H1 (cell line): ENCODE data around the gene CCDC18. TPM values are rescaled to one million over a fixed set of nuclear protein-coding genes. Genes with fewer than 3 reads are reported as not detected.

ENCODE experiments used
- CTCF ChIA-PET: fragments of 300-600 bp; sonication (Branson Sonifier 250); formaldehyde crosslinking; loops from one replicate; lab custom pipeline; 2021; ENCODE audit not compliant: partially characterized antibody; lab: Charles Lee
- POLR2A ChIA-PET: fragments of 300-600 bp; sonication (Branson Sonifier 250); formaldehyde crosslinking; loops from one replicate; lab custom pipeline; 2021; ENCODE audit warnings: inconsistent platforms; ENCODE audit not compliant: partially characterized antibody; lab: Charles Lee
- DNase-seq, 2 experiments: peaks; one replicate each; pipeline versions ENCODE4 v3.0.0 to v3.0.0-alpha.2; 2010 to 2022; ENCODE audit warnings: low spot score in 2 of 2, low read depth in 1 of 2, mixed read lengths in 1 of 2
- FAIRE-seq: peaks from 2 replicates; lab custom pipeline; 2011; peaks lifted over from hg19 to GRCh38; lab: Jason Lieb, UNC
- H2AFZ ChIP-seq: 2 replicates; pipeline ENCODE4 v1.8.1; 2012; ENCODE audit warnings: low read length, inconsistent platforms
- H2AK5ac ChIP-seq: 2 replicates; pipeline ENCODE4 v1.6.1; 2013; ENCODE audit warnings: low read depth, low read length
- H2BK120ac ChIP-seq: replicated peaks from 2 replicates; pipeline ENCODE3; 2013; ENCODE audit warnings: low read depth, low read length, inconsistent platforms
- H2BK12ac ChIP-seq: 2 replicates; pipeline ENCODE4 v1.6.1; 2013; ENCODE audit warnings: low read depth, low read length
- H2BK15ac ChIP-seq: 2 replicates; pipeline ENCODE4 v1.6.1; 2013; ENCODE audit warnings: low read length
- H2BK20ac ChIP-seq: 2 replicates; pipeline ENCODE4 v1.6.1; 2013; ENCODE audit warnings: low read length
- H2BK5ac ChIP-seq: 2 replicates; pipeline ENCODE4 v1.6.1; 2013; ENCODE audit warnings: low read depth, low read length
- H3K14ac ChIP-seq: 2 replicates; pipeline ENCODE4 v1.6.1; 2013; ENCODE audit warnings: inconsistent platforms; ENCODE audit not compliant: insufficient read length
- H3K18ac ChIP-seq: 2 replicates; pipeline ENCODE4 v1.6.1; 2013; ENCODE audit warnings: low read length; ENCODE audit errors: extremely low read depth
- H3K23ac ChIP-seq: 2 replicates; pipeline ENCODE4 v1.6.1; 2013; ENCODE audit warnings: inconsistent platforms; ENCODE audit not compliant: insufficient read length
- H3K23me2 ChIP-seq: 2 replicates; pipeline ENCODE4 v1.6.1; 2013; ENCODE audit warnings: low read depth, low read length
- H3K27ac ChIP-seq: 2 replicates; pipeline ENCODE4 v1.6.1; 2011; ENCODE audit warnings: low read depth, low read length, inconsistent platforms
- H3K27me3 ChIP-seq, 4 experiments: replicated peaks in 1 of 4; 1 replicate in 1 of 4; 2 replicates in 3 of 4; pipeline versions ENCODE4 v1.6.1 to v1.8.1; 2011 to 2013; ENCODE audit warnings: low read length in 3 of 4, mild to moderate bottlenecking in 3 of 4, inconsistent platforms in 2 of 4, mixed read lengths in 2 of 4, moderate library complexity in 1 of 4; ENCODE audit not compliant: control insufficient read depth in 3 of 4, insufficient read depth in 3 of 4; ENCODE audit errors: extremely low read depth in 1 of 4
- H3K36me3 ChIP-seq, 4 experiments: 2 replicates each; pipeline versions ENCODE4 v1.6.1 to v1.8.1; 2011 to 2013; ENCODE audit warnings: mild to moderate bottlenecking in 4 of 4, low read length in 3 of 4, moderate library complexity in 2 of 4, control low read depth in 1 of 4, inconsistent platforms in 1 of 4; ENCODE audit not compliant: insufficient read depth in 4 of 4, control insufficient read depth in 2 of 4
- H3K4ac ChIP-seq: replicated peaks from 2 replicates; pipeline ENCODE3; 2013; ENCODE audit warnings: low read length, low read depth, mixed read lengths, inconsistent platforms; ENCODE audit not compliant: insufficient read length
- H3K4me1 ChIP-seq, 4 experiments: replicated peaks in 1 of 4; 1 replicate in 1 of 4; 2 replicates in 3 of 4; pipeline versions ENCODE4 v1.6.1 to v1.8.1; 2011 to 2013; ENCODE audit warnings: low read length in 3 of 4, inconsistent platforms in 2 of 4, mixed read lengths in 1 of 4; ENCODE audit not compliant: insufficient read depth in 4 of 4, control insufficient read depth in 3 of 4
- H3K4me2 ChIP-seq, 2 experiments: 2 replicates each; pipeline versions ENCODE4 v1.6.1 to v1.8.1; 2011 to 2013; ENCODE audit warnings: low read depth in 2 of 2, low read length in 2 of 2, control low read depth in 1 of 2, inconsistent platforms in 1 of 2, mild to moderate bottlenecking in 1 of 2; ENCODE audit not compliant: insufficient read depth in 1 of 2
- H3K4me3 ChIP-seq, 4 experiments: fragments of 200-600, 300-600 bp in 1 of 4; sonication (generic), shearing (Covaris generic), sonication (Bioruptor Twin) in 1 of 4; 2 replicates each; pipeline versions ENCODE4 v1.5.1 to v1.8.1; 2011 to 2016; ENCODE audit warnings: low read length in 4 of 4, low read depth in 3 of 4, control low read depth in 2 of 4, inconsistent platforms in 2 of 4, mild to moderate bottlenecking in 2 of 4, mixed read lengths in 1 of 4, moderate library complexity in 1 of 4; ENCODE audit not compliant: insufficient read depth in 2 of 4; ENCODE audit errors: extremely low read depth in 1 of 4
- H3K56ac ChIP-seq: replicated peaks from 2 replicates; pipeline ENCODE3; 2013; ENCODE audit warnings: low read depth, mild to moderate bottlenecking, mixed read lengths, low read length, inconsistent platforms; ENCODE audit not compliant: insufficient read length
- H3K79me1 ChIP-seq: 2 replicates; pipeline ENCODE4 v1.6.1; 2013; ENCODE audit warnings: low read depth, low read length, control low read depth
- H3K79me2 ChIP-seq, 2 experiments: 2 replicates each; pipeline versions ENCODE4 v1.6.1 to v1.8.1; 2012 to 2013; ENCODE audit warnings: low read length in 2 of 2, mild to moderate bottlenecking in 2 of 2, inconsistent platforms in 1 of 2; ENCODE audit not compliant: insufficient read depth in 2 of 2, control insufficient read depth in 1 of 2
- H3K9ac ChIP-seq, 4 experiments: replicated peaks in 1 of 4; 1 replicate in 1 of 4; 2 replicates in 3 of 4; pipeline versions ENCODE4 v1.6.1 to v1.8.1; 2011 to 2013; ENCODE audit warnings: low read depth in 3 of 4, low read length in 3 of 4, control low read depth in 2 of 4, mild to moderate bottlenecking in 2 of 4, moderate library complexity in 2 of 4, inconsistent platforms in 1 of 4; ENCODE audit errors: extremely low read depth in 1 of 4
- H3K9me3 ChIP-seq, 2 experiments: 2 replicates each; pipeline versions ENCODE4 v1.6.1 to v1.8.1; 2012 to 2013; ENCODE audit warnings: mild to moderate bottlenecking in 2 of 2, moderate library complexity in 2 of 2, control low read depth in 1 of 2, inconsistent platforms in 1 of 2, low read depth in 1 of 2, low read length in 1 of 2, mixed read lengths in 1 of 2; ENCODE audit not compliant: insufficient read depth in 2 of 2
- H4K20me1 ChIP-seq, 2 experiments: replicated peaks in 1 of 2; 2 replicates each; pipeline versions ENCODE3 to v1.8.1; 2011 to 2013; ENCODE audit warnings: inconsistent platforms in 2 of 2, low read length in 2 of 2, mild to moderate bottlenecking in 1 of 2; ENCODE audit not compliant: insufficient read depth in 2 of 2, control insufficient read depth in 1 of 2
- H4K5ac ChIP-seq: 2 replicates; pipeline ENCODE4 v1.6.1; 2013; ENCODE audit warnings: low read length, low read depth, mixed read lengths, inconsistent platforms; ENCODE audit not compliant: insufficient read length
- H4K8ac ChIP-seq: 2 replicates; pipeline ENCODE4 v1.8.0; 2013; ENCODE audit warnings: mild to moderate bottlenecking, moderate library complexity, low read length, inconsistent platforms; ENCODE audit not compliant: insufficient read depth; ENCODE audit errors: extremely low read depth
- H4K91ac ChIP-seq: replicated peaks from 2 replicates; pipeline ENCODE3; 2013; ENCODE audit warnings: low read length, mixed read lengths, inconsistent platforms; ENCODE audit not compliant: insufficient read length
- CTBP2 ChIP-seq: IDR thresholded peaks from 2 replicates; pipeline ENCODE4 v1.7.0; 2011; ENCODE audit warnings: borderline replicate concordance, mild to moderate bottlenecking, moderate library complexity, mixed read lengths, low read length; ENCODE audit not compliant: insufficient read depth, insufficient read length
- EP300 ChIP-seq, 2 experiments: IDR thresholded peaks; 1 replicate in 1 of 2; 2 replicates in 1 of 2; pipeline ENCODE4 v1.6.1; 2011 to 2012; ENCODE audit warnings: low read depth in 2 of 2, low read length in 2 of 2, mild to moderate bottlenecking in 2 of 2, borderline replicate concordance in 1 of 2, inconsistent platforms in 1 of 2, moderate library complexity in 1 of 2
- MAX ChIP-seq: IDR thresholded peaks from 2 replicates; pipeline ENCODE4 v1.6.1; 2012; ENCODE audit warnings: inconsistent platforms
- POU5F1 ChIP-seq: IDR thresholded peaks from 2 replicates; pipeline ENCODE4 v1.6.1; 2011; ENCODE audit warnings: low read depth, mild to moderate bottlenecking, low read length, moderate library complexity
- RNF2 ChIP-seq: fragments of 200-900, 300-1000 bp; sonication (generic); IDR thresholded peaks from 2 replicates; pipeline ENCODE4 v1.7.1; 2016; ENCODE audit warnings: borderline replicate concordance, low read depth, mild to moderate bottlenecking, antibody characterized with exemption, low read length; ENCODE audit not compliant: poor library complexity, severe bottlenecking; ENCODE audit errors: missing control alignments
- SIX5 ChIP-seq: IDR thresholded peaks from 2 replicates; pipeline ENCODE4 v1.6.1; 2011; ENCODE audit warnings: mild to moderate bottlenecking, low read depth, low read length
- USF2 ChIP-seq: IDR thresholded peaks from 2 replicates; pipeline ENCODE4 v1.6.1; 2011; ENCODE audit warnings: low read length, improper control_type of control experiment
- YY1 ChIP-seq: IDR thresholded peaks from 2 replicates; pipeline ENCODE4 v1.6.1; 2011; ENCODE audit warnings: low read depth, mild to moderate bottlenecking, low read length
- ZNF274 ChIP-seq: IDR thresholded peaks from 2 replicates; pipeline ENCODE4 v1.7.0; 2012; ENCODE audit warnings: low read length, borderline replicate concordance; ENCODE audit errors: extremely low read depth
- WGBS, 2 experiments: shearing (Covaris generic) in 1 of 2; methylation state at CpG; one replicate each; pipeline versions ENCODE4 v1.1.6 to v1.1.7; 2013 to 2015; ENCODE audit warnings: low lambda C conversion rate in 2 of 2, mixed read lengths in 2 of 2, inconsistent platforms in 1 of 2, low coverage in 1 of 2, missing lambda C conversion rate in 1 of 2; ENCODE audit not compliant: insufficient replicate concordance in 2 of 2, insufficient coverage in 1 of 2, insufficient read length in 1 of 2; ENCODE audit errors: extremely low coverage in 1 of 2, missing lambda C conversion rate in 1 of 2; 5-methylcytosine and 5-hydroxymethylcytosine counted together
- polyA plus RNA-seq, 7 experiments: library from polyadenylated mRNA; depleted of rRNA in 3 of 7; stranded (reverse) in 5 of 7; unstranded in 2 of 7; fragments of >200 nt in 5 of 7; fragments of 200-250 nt in 2 of 7; gene quantifications; 1 replicate in 5 of 7; 2 replicates in 1 of 7; 4 replicates in 1 of 7; pipeline versions ENCODE4 v1.2.1 to v1.2.3, GENCODE V29; 2011 to 2013; ENCODE audit warnings: missing spikeins in 2 of 7, mixed read lengths in 2 of 7
- total RNA-seq: library from RNA; stranded (reverse); fragmentation: NEBNext Ultra II Directional; extraction: Animal tissue kit (Norgen Biotek cat#: 25700); gene quantifications from 2 replicates; pipeline ENCODE4 v1.2.1, GENCODE V29; 2021

The CCDC18 gene
- total and polyA plus RNA-seq, 2 of the 8 experiments (the other 6 are each of a cell fraction or from before 2014, with no cell fraction given): 3.0 to 21.2 TPM

- H2AFZ ChIP-seq: no peak overlapping the region
- H4K20me1 ChIP-seq: no peaks in the 10 kb centered on the region
- H3K56ac ChIP-seq: no peak overlapping the region
- H4K5ac ChIP-seq: no peak overlapping the region
- no peak overlapping the region for H3K27ac ChIP-seq
- no peaks in the 10 kb centered on the region for H3K79me1 ChIP-seq
- no peak for DNase-seq
- POLR2A ChIA-PET: interaction anchor here (0.8 kb wide), 1 partner anchor 13 kb away, joined by 3 read pairs; no protein-coding TSS in a partner anchor
- no peaks in the 10 kb centered on the region for H3K79me2 ChIP-seq
- H3K4ac ChIP-seq: no peak overlapping the region
- no peak overlapping the region for H3K4me3 ChIP-seq
- H2AK5ac ChIP-seq: no peak overlapping the region
- H3K36me3 ChIP-seq: peaks cover 3 to 28% (median 16%) of the 10 kb centered on the region in 4 experiments; a peak in 7 of 8 replicates
- no peak overlapping the region for H2BK120ac ChIP-seq
- no peaks in the 10 kb centered on the region for H3K27me3 ChIP-seq
- no peak overlapping the region for H2BK5ac ChIP-seq
- no peaks in the 10 kb centered on the region for H3K9me3 ChIP-seq
- no peak overlapping the region for H2BK12ac ChIP-seq
- no peak overlapping the region for H2BK15ac ChIP-seq
- H3K23ac ChIP-seq: no peak overlapping the region
- H3K23me2 ChIP-seq: peaks cover 1% of the 10 kb centered on the region; the same call in 1 of the 2 replicates
- H4K8ac ChIP-seq: no peak overlapping the region
- WGBS, 2 experiments: 94% methylated on average over 9 of the region's 9 CpGs; no CpG with 5 or more reads in 1 of the 2 experiments
- H3K18ac ChIP-seq: no peak overlapping the region
- H3K4me1 ChIP-seq: no peaks in the 10 kb centered on the region
- H3K4me2 ChIP-seq: no peak overlapping the region
- FAIRE-seq: no peak
- H2BK20ac ChIP-seq: no peak overlapping the region
- no peak overlapping the region; a peak in 1 of 7 replicates for H3K9ac ChIP-seq
- no peak overlapping the region for H3K14ac ChIP-seq
- no peak overlapping the region for H4K91ac ChIP-seq
- CTCF ChIA-PET: interaction anchor here (0.6 to 1.1 kb wide), 3 partner anchors 11 to 353 kb away, joined by 3 to 4 read pairs (median 4); no protein-coding TSS in a partner anchor
- TF ChIP-seq RNF2 (no peak), USF2 (no peak), MAX (no peak), CTBP2 (no peak), ZNF274 (no peak), EP300 (IDR thresholded peaks at IDR 0.05; ENCODE audit: borderline replicate concordance in 1 of 2, low read depth in 2 of 2, low read length in 2 of 2) (no peak), POU5F1 (no peak), SIX5 (no peak), YY1 (no peak)
Measured at GRCh38 chr1:93199150-93199549, 18.6 kb downstream of the CCDC18 start.
